Stimulated activated CD4-positive, alpha-beta T cell treated with anti-CD3 and anti-CD28 coated beads, Interleukin-1b, Interleukin-23, amount 100 ng/mL, for 24 hours (primary cell): ENCODE data around the gene SLC39A6.

Source experiments
- DNase-seq, 4 experiments: peaks; one replicate each; pipeline ENCODE4 v3.0.0-alpha.2; 2020; ENCODE audit warnings: low read depth in 4 of 4, low spot score in 1 of 4

The SLC39A6 gene

DNA sequence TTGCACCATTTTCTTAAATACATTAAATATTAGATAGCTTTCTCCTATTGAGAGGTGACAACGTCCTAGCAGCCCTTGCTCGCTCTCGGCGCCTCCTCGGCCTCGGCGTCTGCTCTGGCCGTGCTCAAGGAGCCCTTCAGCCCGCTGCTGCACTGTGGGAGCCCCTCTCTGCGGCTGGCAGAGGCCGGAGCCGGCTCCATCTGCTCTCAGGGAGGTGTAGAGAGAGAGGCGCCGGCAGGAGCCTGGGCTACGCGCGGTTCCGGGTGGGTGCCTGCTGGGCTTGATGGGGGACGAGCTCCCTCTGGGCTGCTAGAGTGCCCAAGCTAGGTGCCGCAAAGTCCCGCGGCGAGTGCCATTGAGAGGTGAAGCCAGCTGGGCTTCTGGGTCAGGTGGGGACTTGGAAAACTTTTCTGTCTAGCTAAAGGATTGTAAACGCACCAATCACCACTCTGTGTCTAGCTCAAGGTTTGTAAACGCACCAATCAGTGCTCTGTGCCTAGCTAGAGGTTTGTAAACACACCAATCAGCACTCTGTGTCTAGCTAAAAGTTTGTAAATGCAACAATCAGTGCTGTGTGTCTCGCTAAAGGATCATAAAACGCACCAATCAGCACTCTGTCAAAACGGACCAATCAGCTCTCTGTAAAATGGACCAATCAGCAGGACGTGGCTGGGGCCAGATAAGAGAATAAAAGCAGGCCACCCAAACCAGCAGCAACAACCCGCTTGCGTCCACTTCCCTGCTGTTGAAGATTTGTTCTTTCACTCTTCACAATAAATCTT, 64.9 kb downstream of the SLC39A6 start:
- DNase-seq = no peak

DNA sequence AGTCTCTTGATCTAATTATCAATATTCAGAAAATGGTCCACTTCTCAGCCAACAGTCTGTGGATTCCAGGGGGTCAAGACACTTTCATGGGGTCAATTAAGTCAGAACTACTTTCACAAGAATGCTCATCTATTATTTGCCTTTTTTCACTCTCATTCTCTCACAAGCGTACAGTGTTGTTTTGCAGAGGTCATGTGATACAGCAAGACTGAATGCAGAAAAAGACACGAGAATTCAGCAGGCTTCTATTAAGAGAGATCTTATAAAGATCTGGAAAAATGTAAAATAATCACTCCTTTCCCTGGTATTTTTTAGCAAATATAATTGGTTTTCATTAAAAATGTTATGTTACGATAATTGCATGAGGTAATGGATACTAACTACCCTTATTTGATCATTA, 70.5 kb downstream of the SLC39A6 start:
- no peak for DNase-seq
